NCI-H2196 treated with DMSO at 0.1 percent for 48 hours (cell line): ENCODE measurements around the gene UBB.

Source experiments
- DNase-seq: peaks from one replicate; lab custom pipeline; 2025; ENCODE audit not compliant: unreplicated experiment; lab: John Stamatoyannopoulos, UW

The UBB gene

GRCh38 chr17:16417896-16418684 is 37.2 kb downstream of the UBB start:
- no peak for DNase-seq

- DNase-seq, result no peak
Measured at GRCh38 chr17:16418685-16419068, 37.8 kb downstream of the UBB start.

GRCh38 chr17:16419074-16419928 is 38.4 kb downstream of the UBB start:
- no peak for DNase-seq

GRCh38 chr17:16419929-16420271 is 39.0 kb downstream of the UBB start:
- no peak for DNase-seq

- no peak for DNase-seq
Measured at GRCh38 chr17:16422416-16422815, 41.5 kb downstream of the UBB start.

- DNase-seq, result no peak
Measured at GRCh38 chr17:16423226-16423872, 42.5 kb downstream of the UBB start.

GRCh38 chr17:16425202-16425601 is 44.3 kb downstream of the UBB start:
- no peak for DNase-seq

- DNase-seq, result no peak
Measured at GRCh38 chr17:16425698-16426659, 45.1 kb downstream of the UBB start.

GRCh38 chr17:16427020-16427419 is 46.1 kb downstream of the UBB start:
- no peak for DNase-seq

- DNase-seq, result no peak
Measured at GRCh38 chr17:16428098-16428882, 47.4 kb downstream of the UBB start.

- DNase-seq, result no peak
Measured at GRCh38 chr17:16429083-16429482, 48.2 kb downstream of the UBB start.

GRCh38 chr17:16430650-16431049 is 49.8 kb downstream of the UBB start:
- no peak for DNase-seq

- no peak for DNase-seq
Measured at GRCh38 chr17:16432017-16432416, 51.1 kb downstream of the UBB start.
